Fibroblast of skin of right biceps (primary cell): ENCODE results near the gene UGT2A3.

Experiments used
- DNase-seq: peaks from one replicate; pipeline ENCODE4 v3.0.0-alpha.2; 2013

UGT2A3 gene

GRCh38 chr4:68909385-68909784, 42.2 kb downstream of the UGT2A3 start:
- DNase-seq = no peak

DNA sequence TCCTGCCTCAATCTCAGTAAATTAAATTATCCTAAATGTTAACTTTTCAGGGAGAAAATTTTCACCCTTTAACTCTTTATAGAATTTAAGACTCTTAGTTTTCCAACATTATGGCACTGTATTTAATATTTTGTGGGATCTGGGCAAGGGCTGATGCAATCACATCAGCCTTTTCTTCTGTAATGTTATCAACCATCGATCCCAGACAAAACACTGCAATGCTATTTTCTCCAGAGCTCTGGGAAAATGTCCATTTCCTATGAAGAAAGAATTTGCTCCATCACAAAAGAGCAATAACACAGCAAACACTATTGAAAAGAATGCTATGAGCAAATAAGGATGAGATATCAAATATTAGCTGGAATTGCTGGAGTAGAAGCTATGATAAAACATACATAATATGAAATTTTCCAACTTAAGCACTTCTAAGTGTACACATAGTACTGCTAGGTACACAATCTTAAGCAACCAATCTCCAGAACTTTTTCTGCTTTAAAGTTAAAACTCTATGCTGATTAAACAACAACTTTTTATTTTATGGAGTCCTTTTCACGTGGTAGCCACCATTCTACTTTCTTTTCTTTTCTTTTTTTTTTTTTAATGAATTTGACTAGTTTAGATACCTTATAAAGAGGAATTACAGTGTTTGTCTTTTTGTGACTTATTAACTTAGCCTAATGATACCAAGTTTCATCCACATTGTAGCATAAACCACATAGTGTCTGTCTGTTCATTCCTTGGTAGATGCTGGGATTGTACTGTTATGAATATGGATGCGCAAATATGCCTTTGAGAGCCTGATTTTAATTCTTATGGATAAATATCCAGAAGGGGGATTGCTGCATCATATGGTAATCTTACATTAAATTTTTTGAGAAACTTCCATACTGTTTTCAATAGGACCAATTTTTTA, 43.6 kb downstream of the UGT2A3 start:
- no peak for DNase-seq

DNA sequence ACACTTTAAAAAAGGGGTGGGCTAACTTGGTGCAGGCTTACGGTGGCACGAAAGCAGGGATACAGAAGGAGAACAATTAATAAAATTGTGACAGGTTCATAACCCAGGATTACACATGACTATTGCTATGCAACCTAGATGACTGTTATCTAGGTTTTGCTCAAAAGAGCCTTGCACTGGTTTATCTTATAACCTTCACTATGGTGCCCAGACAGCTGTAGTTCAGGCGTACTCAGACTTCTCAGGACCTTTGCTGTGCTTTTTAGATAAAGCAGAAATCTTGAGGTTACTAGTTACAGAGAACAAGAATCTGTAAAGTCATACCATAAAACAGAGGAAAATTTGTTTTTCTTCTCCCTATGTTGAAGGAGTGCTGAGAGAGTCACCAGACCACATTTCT, 44.4 kb downstream of the UGT2A3 start:
- DNase-seq = no peak

DNA sequence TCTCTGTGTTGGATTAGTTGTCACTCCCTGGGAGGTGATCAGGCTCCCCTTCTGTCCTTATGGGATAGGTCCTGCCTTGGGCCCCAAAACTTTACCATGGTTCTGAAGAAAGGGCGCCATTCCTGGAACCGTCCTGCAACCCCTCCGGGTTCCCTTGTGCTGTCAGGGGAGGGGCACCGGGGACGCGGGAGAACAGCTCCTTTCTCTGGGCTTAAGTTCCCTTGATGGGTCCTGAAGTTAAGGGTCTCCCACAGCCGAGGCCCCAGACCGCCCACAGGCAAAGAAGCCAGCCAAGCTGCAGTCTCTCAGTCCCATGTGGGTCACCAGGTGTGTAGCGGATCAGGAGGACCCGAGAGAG, 44.8 kb downstream of the UGT2A3 start:
- no peak for DNase-seq

DNA sequence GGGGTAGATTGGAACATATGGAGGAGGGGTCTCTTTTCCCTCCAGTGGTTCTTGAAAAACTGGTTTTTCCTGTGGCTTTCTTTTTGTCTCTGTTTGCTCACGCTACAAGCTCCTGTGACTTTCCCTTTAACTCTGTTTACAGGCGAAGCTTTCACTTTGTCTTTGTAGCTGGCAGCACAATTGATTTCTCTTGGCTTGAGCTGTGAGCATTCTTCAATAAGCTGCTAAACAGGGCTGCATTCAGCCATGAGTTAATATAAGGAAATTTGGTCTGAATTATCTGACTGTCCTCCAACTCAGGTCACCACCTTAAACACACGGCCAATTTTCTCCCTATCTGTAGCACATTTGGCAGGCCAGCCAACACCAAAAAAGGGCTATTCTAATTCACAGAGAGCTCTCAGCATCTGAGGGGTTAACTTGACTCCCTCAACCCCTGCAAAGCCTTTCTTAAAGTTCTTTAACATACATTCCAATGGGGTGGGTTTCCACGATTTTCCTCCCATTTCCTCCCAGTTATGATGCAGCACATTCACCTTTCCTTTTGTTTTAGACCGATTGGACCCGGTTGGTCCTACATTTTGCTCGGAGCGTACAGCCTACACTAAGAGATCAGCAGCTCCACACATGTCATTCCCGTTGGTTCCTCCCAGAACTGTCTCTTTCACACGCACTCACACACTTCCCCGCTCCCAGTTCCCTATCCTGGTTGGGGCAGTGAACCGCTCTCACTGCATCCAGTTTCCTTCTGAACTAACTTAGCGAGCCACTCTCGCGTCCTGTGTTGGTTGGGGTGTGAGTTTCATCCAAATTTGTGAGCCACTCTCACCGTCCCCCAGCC, 45.4 kb downstream of the UGT2A3 start:
- no peak for DNase-seq

DNA sequence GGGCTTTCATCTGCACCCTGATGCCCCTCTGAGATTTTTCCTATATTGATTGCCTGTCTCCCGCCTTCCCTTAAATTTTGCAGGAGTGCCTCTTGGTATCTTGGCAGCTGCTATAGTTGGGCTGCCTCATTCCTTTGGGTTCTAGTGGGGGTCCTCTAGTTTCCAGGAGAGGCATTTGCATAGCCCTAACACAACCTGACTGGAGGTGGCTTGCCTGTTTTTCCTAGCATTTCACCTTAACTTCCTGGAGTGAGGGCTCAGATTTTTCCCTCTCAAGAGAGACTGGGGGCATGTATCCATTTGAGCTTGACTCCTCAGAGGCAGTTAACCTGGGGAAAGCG, 46.0 kb downstream of the UGT2A3 start:
- DNase-seq = no peak

- DNase-seq = no peak
Observed at GRCh38 chr4:68904786-68905185, 46.8 kb downstream of the UGT2A3 start.

DNA sequence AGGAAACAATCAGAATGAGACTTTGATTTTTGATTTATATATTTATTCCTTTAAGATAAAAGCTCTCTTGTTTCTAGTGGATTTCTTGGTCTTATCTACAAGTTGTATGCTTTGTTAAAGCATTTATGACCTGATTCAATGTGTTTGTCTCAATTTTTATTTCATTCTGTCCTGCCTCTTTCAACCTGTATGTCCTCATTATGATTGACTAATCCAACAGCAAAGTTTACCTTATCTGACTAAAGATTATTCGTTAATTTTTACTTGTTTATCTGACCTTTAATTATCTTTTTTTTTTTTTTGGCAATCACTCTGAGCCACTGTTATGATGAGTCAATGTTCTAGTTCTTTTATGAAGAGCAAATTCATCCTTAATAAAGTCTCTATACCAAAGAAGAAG, 54.9 kb downstream of the UGT2A3 start:
- no peak for DNase-seq

GRCh38 chr4:68895561-68896198, 55.9 kb downstream of the UGT2A3 start:
- no peak for DNase-seq

GRCh38 chr4:68892861-68893260, 58.7 kb downstream of the UGT2A3 start:
- DNase-seq = no peak

DNA sequence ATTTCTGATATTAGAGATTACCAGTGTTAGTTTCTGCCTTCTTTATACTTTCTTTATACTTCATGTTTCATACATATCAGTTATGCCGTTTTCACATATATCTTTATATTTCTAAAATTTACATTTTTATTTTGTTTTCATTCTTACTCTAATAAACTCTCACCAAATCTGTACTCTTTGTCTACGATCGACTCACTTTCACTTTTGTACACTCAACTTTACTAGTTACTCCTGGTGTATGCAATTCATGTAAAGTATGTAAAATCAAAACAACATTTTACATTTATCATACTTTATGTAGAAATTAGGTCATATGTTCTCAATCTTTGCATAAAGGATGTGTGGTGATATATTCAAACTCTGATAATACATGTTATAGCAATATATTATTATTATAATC, 59.9 kb downstream of the UGT2A3 start:
- no peak for DNase-seq

GRCh38 chr4:68885545-68885944, 66.1 kb downstream of the UGT2A3 start:
- no peak for DNase-seq

DNA sequence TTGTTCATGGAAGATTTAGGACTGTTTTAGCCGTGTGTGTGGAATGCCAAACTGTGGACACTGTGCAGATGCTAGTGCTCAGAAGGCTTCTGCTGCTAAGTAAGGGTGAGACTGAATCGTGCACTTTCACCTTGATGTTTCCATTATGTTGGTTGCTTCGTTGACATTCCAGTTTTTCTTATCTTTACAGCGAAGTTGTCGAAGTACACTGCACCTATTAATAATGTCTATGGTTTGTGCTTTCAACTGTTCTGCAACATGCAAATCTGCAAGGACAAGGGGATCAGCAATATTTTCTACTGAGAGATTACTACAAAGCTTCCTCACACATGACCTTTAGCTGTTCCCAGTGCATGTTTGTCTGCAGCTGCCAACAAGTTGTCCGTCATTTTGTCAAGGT, 67.7 kb downstream of the UGT2A3 start:
- no peak for DNase-seq
